SH-SY5Y (cell line): ENCODE results near the gene SPANXN5.

Experiments used
- GATA2 ChIP-seq: IDR thresholded peaks from 2 replicates; pipeline ENCODE4 v1.6.1; 2011; ENCODE audit warnings: mild to moderate bottlenecking, low read depth, low read length
- GATA3 ChIP-seq: IDR thresholded peaks from 2 replicates; pipeline ENCODE4 v1.6.1; 2011; ENCODE audit warnings: low read depth, mild to moderate bottlenecking, low read length, moderate library complexity

GRCh38 chrX:52839137-52839536 is 41.9 kb upstream of the SPANXN5 start:
- TF ChIP-seq GATA3, result no peak
- TF ChIP-seq GATA2, result no peak
